Superior temporal gyrus (tissue), 1 donor: ENCODE data around the gene TEKT5.
A peak's percentile ranks its signal among the peaks of the same experiment; 100 is the strongest.
"Not testable (repeated sequence)": the region's sequence is repeated elsewhere in the genome, so short reads cannot be mapped to it uniquely, and the experiment has no call there.

ENCODE experiments used
- DNase-seq: peaks from one replicate; pipeline ENCODE4 v3.0.0-alpha.2; 2016; ENCODE audit errors: extremely low spot score

Gene TEKT5

GRCh38 chr16:10694830-10695229, at the start of gene TEKT5:
TSS of gene TEKT5 (minus strand) at chr16:10694930. CDS start at chr16:10694873, 57 bp downstream.
- no peak for DNase-seq

GRCh38 chr16:10743610-10744369, 49.1 kb upstream of the TEKT5 start, which contains the start of gene NUBP1:
TSS of gene NUBP1 (plus strand) at chr16:10743842. CDS start at chr16:10743864, 22 bp downstream.
- peak; percentile 98 for DNase-seq

- no peak for DNase-seq
Observed at GRCh38 chr16:10743227-10743609, 48.5 kb upstream of the TEKT5 start.

- no peak for DNase-seq
Observed at GRCh38 chr16:10741844-10742243, 47.1 kb upstream of the TEKT5 start.

- not testable (repeated sequence) for DNase-seq
Observed at GRCh38 chr16:10741249-10741648, 46.5 kb upstream of the TEKT5 start.

- DNase-seq: no peak
Observed at GRCh38 chr16:10740845-10741208, 46.1 kb upstream of the TEKT5 start.

GRCh38 chr16:10740000-10740844, 45.5 kb upstream of the TEKT5 start:
- DNase-seq: no peak

- peak; percentile 83 for DNase-seq
Observed at GRCh38 chr16:10738231-10739077, 43.7 kb upstream of the TEKT5 start.

- peak; percentile 93 for DNase-seq
Observed at GRCh38 chr16:10737068-10737625, 42.4 kb upstream of the TEKT5 start.

GRCh38 chr16:10731790-10732189, 37.1 kb upstream of the TEKT5 start:
- no peak for DNase-seq

GRCh38 chr16:10729104-10730048, 34.6 kb upstream of the TEKT5 start:
- peak; percentile 22 for DNase-seq

GRCh38 chr16:10728003-10728887, 33.5 kb upstream of the TEKT5 start:
- peak; percentile 18 for DNase-seq

GRCh38 chr16:10708969-10709368, 14.2 kb upstream of the TEKT5 start:
- DNase-seq: no peak

- no peak for DNase-seq
Observed at GRCh38 chr16:10699756-10700155, 5.0 kb upstream of the TEKT5 start.

- DNase-seq: no peak
Observed at GRCh38 chr16:10694306-10694705, 424 bp downstream of the TEKT5 start.

- no peak for DNase-seq
Observed at GRCh38 chr16:10693889-10694288, 841 bp downstream of the TEKT5 start.

- DNase-seq: no peak
Observed at GRCh38 chr16:10692470-10692869, 2.3 kb downstream of the TEKT5 start.

GRCh38 chr16:10688726-10689125, 6.0 kb downstream of the TEKT5 start:
- no peak for DNase-seq

GRCh38 chr16:10688291-10688690, 6.4 kb downstream of the TEKT5 start:
- DNase-seq: no peak
